Measurements from ENCODE around the gene GABBR2. TPM values are rescaled to one million over a fixed set of nuclear protein-coding genes. Genes with fewer than 3 reads are reported as not detected.

The GABBR2 gene
- total and polyA plus RNA-seq, 7 experiments from 2014 or later: not detected

GRCh38 chr9:98413084-98413483 lies 295.7 kb downstream of the GABBR2 start:
- H3K27me3 Mint-ChIP-seq: peaks cover 16 to 55% (median 26%) of the 10 kb centered on the region in 5 donors
- no peaks in the 10 kb centered on the region for H3K36me3 Mint-ChIP-seq
- CTCF ChIA-PET: no interaction called here
- no peak for ATAC-seq
- H3K4me1 Mint-ChIP-seq: peaks cover 0 to 12% (median 10%) of the 10 kb centered on the region in 7 donors
- POLR2A ChIA-PET: no interaction called here
- no peak overlapping the region for H3K4me3 Mint-ChIP-seq
- Histone ChIP-seq H3K4me1 (ENCODE audit: control insufficient read depth in 2 of 2, insufficient read depth in 2 of 2, low read length in 2 of 2) (no peaks in the 10 kb centered on the region), H3K36me3 (ENCODE audit: control insufficient read depth in 2 of 3, insufficient read depth in 3 of 3, low read length in 3 of 3) (no peaks in the 10 kb centered on the region), H3K27ac (ENCODE audit: low read depth, low read length) (no peak overlapping the region), H3K9me3 (ENCODE audit: control insufficient read depth in 2 of 3, low read length in 3 of 3) (no peaks in the 10 kb centered on the region), H3K27me3 (ENCODE audit: control insufficient read depth in 2 of 2, insufficient read depth in 2 of 2, low read length in 2 of 2) (no peaks in the 10 kb centered on the region), H3K4me3 (ENCODE audit: low read length) (no peak overlapping the region)
- no peak overlapping the region for H3K27ac Mint-ChIP-seq
- DNase-seq: no peak
- peaks cover 0 to 3% (median 0%) of the 10 kb centered on the region in 11 donors for H3K9me3 Mint-ChIP-seq
- intact Hi-C loops (cut with micrococcal nuclease): no loop called here

GRCh38 chr9:98412101-98412842 lies 296.5 kb downstream of the GABBR2 start:
- Mint-ChIP-seq H3K27ac (no peak overlapping the region), H3K27me3 (peaks cover 14 to 48% (median 19%) of the 10 kb centered on the region in 5 donors), H3K4me3 (no peak overlapping the region), H3K4me1 (peaks cover 0 to 12% (median 10%) of the 10 kb centered on the region in 7 donors), H3K36me3 (no peaks in the 10 kb centered on the region), H3K9me3 (peaks cover 0 to 3% (median 0%) of the 10 kb centered on the region in 11 donors)
- H3K27me3 ChIP-seq (ENCODE audit: control insufficient read depth in 2 of 2, insufficient read depth in 2 of 2, low read length in 2 of 2): no peaks in the 10 kb centered on the region
- CTCF ChIA-PET: no interaction called here
- no peaks in the 10 kb centered on the region for H3K36me3 ChIP-seq (ENCODE audit: control insufficient read depth in 2 of 3, insufficient read depth in 3 of 3, low read length in 3 of 3)
- POLR2A ChIA-PET: no interaction called here
- intact Hi-C loops (cut with micrococcal nuclease): no loop called here
- ATAC-seq: no peak
- no peaks in the 10 kb centered on the region for H3K4me1 ChIP-seq (ENCODE audit: control insufficient read depth in 2 of 2, insufficient read depth in 2 of 2, low read length in 2 of 2)
- H3K27ac ChIP-seq (ENCODE audit: low read depth, low read length): no peak overlapping the region
- no peaks in the 10 kb centered on the region for H3K9me3 ChIP-seq (ENCODE audit: control insufficient read depth in 2 of 3, low read length in 3 of 3)
- no peak for DNase-seq
- no peak overlapping the region for H3K4me3 ChIP-seq (ENCODE audit: low read length)

GRCh38 chr9:98410185-98410697 lies 298.5 kb downstream of the GABBR2 start:
- CTCF ChIA-PET: no interaction called here
- H3K4me1 Mint-ChIP-seq: peaks cover 0 to 12% (median 10%) of the 10 kb centered on the region in 7 donors
- Histone ChIP-seq H3K9me3 (ENCODE audit: control insufficient read depth in 2 of 3, low read length in 3 of 3) (no peaks in the 10 kb centered on the region), H3K4me1 (ENCODE audit: control insufficient read depth in 2 of 2, insufficient read depth in 2 of 2, low read length in 2 of 2) (no peaks in the 10 kb centered on the region), H3K36me3 (ENCODE audit: control insufficient read depth in 2 of 3, insufficient read depth in 3 of 3, low read length in 3 of 3) (no peaks in the 10 kb centered on the region), H3K4me3 (ENCODE audit: low read length) (no peak overlapping the region), H3K27me3 (ENCODE audit: control insufficient read depth in 2 of 2, insufficient read depth in 2 of 2, low read length in 2 of 2) (no peaks in the 10 kb centered on the region), H3K27ac (ENCODE audit: low read depth, low read length) (no peak overlapping the region)
- no peak for ATAC-seq
- DNase-seq: no peak
- H3K27ac Mint-ChIP-seq: no peak overlapping the region
- no peaks in the 10 kb centered on the region for H3K36me3 Mint-ChIP-seq
- H3K27me3 Mint-ChIP-seq: peaks cover 8 to 30% (median 9%) of the 10 kb centered on the region in 5 donors
- POLR2A ChIA-PET: no interaction called here
- intact Hi-C loops (cut with micrococcal nuclease): no loop called here
- peaks cover 0 to 3% (median 0%) of the 10 kb centered on the region in 11 donors for H3K9me3 Mint-ChIP-seq
- peak overlapping the region in 2 of 10 donors; percentile 12 to 55 for H3K4me3 Mint-ChIP-seq

- Mint-ChIP-seq H3K27ac (no peak overlapping the region), H3K36me3 (no peaks in the 10 kb centered on the region), H3K27me3 (peaks cover 8 to 30% (median 13%) of the 10 kb centered on the region in 5 donors), H3K9me3 (peaks cover 0 to 3% (median 0%) of the 10 kb centered on the region in 11 donors), H3K4me1 (peaks cover 0 to 12% (median 10%) of the 10 kb centered on the region in 7 donors), H3K4me3 (no peak overlapping the region)
- no peaks in the 10 kb centered on the region for H3K9me3 ChIP-seq (ENCODE audit: control insufficient read depth in 2 of 3, low read length in 3 of 3)
- POLR2A ChIA-PET: no interaction called here
- H3K4me3 ChIP-seq (ENCODE audit: low read length): no peak overlapping the region
- no peaks in the 10 kb centered on the region for H3K27me3 ChIP-seq (ENCODE audit: control insufficient read depth in 2 of 2, insufficient read depth in 2 of 2, low read length in 2 of 2)
- no peak overlapping the region for H3K27ac ChIP-seq (ENCODE audit: low read depth, low read length)
- CTCF ChIA-PET: no interaction called here
- no peaks in the 10 kb centered on the region for H3K36me3 ChIP-seq (ENCODE audit: control insufficient read depth in 2 of 3, insufficient read depth in 3 of 3, low read length in 3 of 3)
- intact Hi-C loops (cut with micrococcal nuclease): no loop called here
- no peaks in the 10 kb centered on the region for H3K4me1 ChIP-seq (ENCODE audit: control insufficient read depth in 2 of 2, insufficient read depth in 2 of 2, low read length in 2 of 2)
- no peak for ATAC-seq
- no peak for DNase-seq
These were observed 299.0 kb downstream of the GABBR2 start for GRCh38 chr9:98409719-98410118.

GRCh38 chr9:98406469-98406868 lies 302.3 kb downstream of the GABBR2 start:
- POLR2A ChIA-PET: no interaction called here
- Mint-ChIP-seq H3K36me3 (no peaks in the 10 kb centered on the region), H3K27me3 (peaks cover 0 to 20% (median 15%) of the 10 kb centered on the region in 5 donors), H3K4me1 (peaks cover 0 to 12% (median 10%) of the 10 kb centered on the region in 7 donors), H3K27ac (no peak overlapping the region), H3K4me3 (no peak overlapping the region), H3K9me3 (no peaks in the 10 kb centered on the region)
- Histone ChIP-seq H3K27me3 (ENCODE audit: control insufficient read depth in 2 of 2, insufficient read depth in 2 of 2, low read length in 2 of 2) (no peaks in the 10 kb centered on the region), H3K27ac (ENCODE audit: low read depth, low read length) (no peak overlapping the region), H3K4me3 (ENCODE audit: low read length) (no peak overlapping the region), H3K36me3 (ENCODE audit: control insufficient read depth in 2 of 3, insufficient read depth in 3 of 3, low read length in 3 of 3) (no peaks in the 10 kb centered on the region), H3K4me1 (ENCODE audit: control insufficient read depth in 2 of 2, insufficient read depth in 2 of 2, low read length in 2 of 2) (no peaks in the 10 kb centered on the region), H3K9me3 (ENCODE audit: control insufficient read depth in 2 of 3, low read length in 3 of 3) (no peaks in the 10 kb centered on the region)
- CTCF ChIA-PET: no interaction called here
- intact Hi-C loops (cut with micrococcal nuclease): no loop called here
- ATAC-seq: no peak
- no peak for DNase-seq

- H3K27ac Mint-ChIP-seq: no peak overlapping the region
- ChIA-PET CTCF (no interaction called here), POLR2A (no interaction called here)
- no peak for ATAC-seq
- H3K9me3 ChIP-seq (ENCODE audit: control insufficient read depth in 2 of 3, low read length in 3 of 3): no peaks in the 10 kb centered on the region
- peaks cover 0 to 23% (median 13%) of the 10 kb centered on the region in 5 donors for H3K27me3 Mint-ChIP-seq
- H3K4me3 Mint-ChIP-seq: no peak overlapping the region
- H3K9me3 Mint-ChIP-seq: no peaks in the 10 kb centered on the region
- no peak for DNase-seq
- no peaks in the 10 kb centered on the region for H3K4me1 ChIP-seq (ENCODE audit: control insufficient read depth in 2 of 2, insufficient read depth in 2 of 2, low read length in 2 of 2)
- H3K4me1 Mint-ChIP-seq: no peaks in the 10 kb centered on the region
- no peak overlapping the region for H3K27ac ChIP-seq (ENCODE audit: low read depth, low read length)
- H3K27me3 ChIP-seq (ENCODE audit: control insufficient read depth in 2 of 2, insufficient read depth in 2 of 2, low read length in 2 of 2): no peaks in the 10 kb centered on the region
- H3K4me3 ChIP-seq (ENCODE audit: low read length): no peak overlapping the region
- H3K36me3 ChIP-seq (ENCODE audit: control insufficient read depth in 2 of 3, insufficient read depth in 3 of 3, low read length in 3 of 3): no peaks in the 10 kb centered on the region
- no peaks in the 10 kb centered on the region for H3K36me3 Mint-ChIP-seq
- intact Hi-C loops (cut with micrococcal nuclease): no loop called here
These were observed 304.5 kb downstream of the GABBR2 start for GRCh38 chr9:98404237-98404636.

GRCh38 chr9:98403715-98404114 lies 305.0 kb downstream of the GABBR2 start:
- intact Hi-C loops (cut with micrococcal nuclease): no loop called here
- Mint-ChIP-seq H3K36me3 (no peaks in the 10 kb centered on the region), H3K9me3 (no peaks in the 10 kb centered on the region), H3K27ac (no peak overlapping the region), H3K4me3 (no peak overlapping the region), H3K4me1 (no peaks in the 10 kb centered on the region), H3K27me3 (peaks cover 0 to 24% (median 10%) of the 10 kb centered on the region in 5 donors)
- ChIA-PET CTCF (no interaction called here), POLR2A (no interaction called here)
- ATAC-seq (no peak), DNase-seq (no peak)
- Histone ChIP-seq H3K4me3 (ENCODE audit: low read length) (no peak overlapping the region), H3K27me3 (ENCODE audit: control insufficient read depth in 2 of 2, insufficient read depth in 2 of 2, low read length in 2 of 2) (no peaks in the 10 kb centered on the region), H3K27ac (ENCODE audit: low read depth, low read length) (no peak overlapping the region), H3K4me1 (ENCODE audit: control insufficient read depth in 2 of 2, insufficient read depth in 2 of 2, low read length in 2 of 2) (no peaks in the 10 kb centered on the region), H3K9me3 (ENCODE audit: control insufficient read depth in 2 of 3, low read length in 3 of 3) (no peaks in the 10 kb centered on the region), H3K36me3 (ENCODE audit: control insufficient read depth in 2 of 3, insufficient read depth in 3 of 3, low read length in 3 of 3) (no peaks in the 10 kb centered on the region)

Measured in naive thymus-derived CD4-positive, alpha-beta T cell (primary cell).